Activated CD4-positive, alpha-beta T cell treated with anti-CD3 and anti-CD28 coated beads for 36 hours (primary cell): ENCODE data around the gene NOL4L. TPM values are rescaled to one million over a fixed set of nuclear protein-coding genes. Genes with fewer than 3 reads are reported as not detected.

ENCODE experiments used
- ATAC-seq: fragments of 200-7000 bp; cut with Tn5 transposase; one replicate; pipeline ENCODE4 v1.10.0; 2021; ENCODE audit warnings: mild to moderate bottlenecking, moderate library complexity
- CTCF ChIA-PET: fragments of 350-600 bp; sonication (Branson Sonifier 250); formaldehyde crosslinking; loops from one replicate; lab custom pipeline; 2021; ENCODE audit warnings: antibody characterized with exemption; lab: Charles Lee
- POLR2A ChIA-PET: fragments of 350-600 bp; sonication (Branson Sonifier 250); formaldehyde crosslinking; loops from one replicate; lab custom pipeline; 2021; ENCODE audit warnings: antibody characterized with exemption, inconsistent platforms; lab: Charles Lee
- DNase-seq: peaks from one replicate; pipeline ENCODE4 v3.0.0-alpha.2; 2020
- H3K27ac Mint-ChIP-seq: one replicate; pipeline ENCODE4 v1.8.0; 2021; ENCODE audit warnings: mixed read lengths
- H3K27me3 Mint-ChIP-seq: one replicate; pipeline ENCODE4 v1.8.0; 2021; ENCODE audit warnings: mixed read lengths
- H3K36me3 Mint-ChIP-seq: one replicate; pipeline ENCODE4 v1.8.0; 2021; ENCODE audit warnings: low read depth, mixed read lengths
- H3K4me1 Mint-ChIP-seq: one replicate; pipeline ENCODE4 v1.8.0; 2021; ENCODE audit warnings: mixed read lengths
- H3K4me3 Mint-ChIP-seq: one replicate; pipeline ENCODE4 v1.8.0; 2021; ENCODE audit warnings: mild to moderate bottlenecking, moderate library complexity, mixed read lengths
- H3K9me3 Mint-ChIP-seq: one replicate; pipeline ENCODE4 v1.8.0; 2021; ENCODE audit warnings: low read depth, mixed read lengths
- intact Hi-C, 2 experiments: fragments of 100-400 bp; cut with DNase I in 1 of 2; cut with micrococcal nuclease in 1 of 2; formaldehyde crosslinking; loops; one replicate each; pipeline versions ENCODE4 v1.14.2 to v1.15.1; 2022 to 2024; cut with DNase I, micrococcal nuclease
- total RNA-seq, 2 experiments: library from RNA; stranded (reverse); gene quantifications; one replicate each; pipeline ENCODE4 v1.2.3, GENCODE V29; 2021

NOL4L gene
- total RNA-seq, 2 experiments from 2014 or later = 17.3 to 22.0 TPM

DNA sequence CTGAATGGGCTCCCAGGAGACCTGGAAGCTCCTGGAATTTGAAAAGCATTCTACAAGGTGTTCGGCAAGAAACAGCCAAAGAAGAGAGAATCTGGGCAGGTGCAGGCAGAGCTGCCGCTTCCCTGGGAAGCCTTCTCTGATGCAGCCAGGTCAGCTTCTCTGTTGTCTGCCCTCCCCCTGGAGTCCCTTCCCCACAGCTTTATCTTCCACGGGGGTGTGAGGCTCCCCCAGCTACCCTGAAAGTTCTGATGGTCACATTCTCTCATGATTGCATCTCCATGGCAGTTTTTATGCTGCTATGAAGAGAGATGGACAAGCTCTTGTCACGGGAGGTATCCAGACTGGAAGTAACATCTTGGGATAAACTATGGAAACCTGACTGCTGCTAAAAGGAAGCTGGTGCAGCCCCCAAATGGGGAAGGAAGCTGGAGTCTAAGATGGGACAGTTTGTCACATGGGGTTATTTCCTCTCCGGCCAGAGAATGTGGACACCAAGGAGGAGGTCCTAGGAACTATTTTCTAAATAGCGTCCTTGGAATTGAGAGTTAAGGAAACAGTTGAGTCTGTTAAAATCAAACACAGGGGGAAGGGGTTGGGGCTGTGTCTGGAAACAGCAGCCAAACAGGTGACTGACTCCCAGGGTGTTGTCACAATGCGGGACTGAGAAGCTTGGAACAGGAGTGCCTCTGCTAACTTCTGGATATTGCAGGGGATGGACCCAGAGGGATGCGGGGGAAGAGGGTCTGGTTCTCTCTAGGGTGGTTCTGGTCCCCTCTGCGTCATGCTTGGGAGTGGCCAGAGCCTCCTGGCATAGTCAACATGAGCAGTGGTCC is 135.9 kb downstream of the NOL4L start:
- H3K27ac Mint-ChIP-seq = no peak overlapping the region
- POLR2A ChIA-PET = interaction anchor here (0.7 kb wide), 1 partner anchor 255 kb away, joined by 3 read pairs; no protein-coding TSS in a partner anchor
- DNase-seq (no peak), ATAC-seq (no peak)
- H3K36me3 Mint-ChIP-seq = peaks cover 11% of the 10 kb centered on the region
- H3K27me3 Mint-ChIP-seq = no peaks in the 10 kb centered on the region
- H3K4me1 Mint-ChIP-seq = peaks cover 13% of the 10 kb centered on the region
- no peak overlapping the region for H3K4me3 Mint-ChIP-seq
- CTCF ChIA-PET = interaction anchor here (0.9 to 1.3 kb wide), 7 partner anchors 9 to 418 kb away, joined by 3 to 4 read pairs (median 3); no protein-coding TSS in a partner anchor
- H3K9me3 Mint-ChIP-seq = no peaks in the 10 kb centered on the region
- intact Hi-C loops = no loop called here

DNA sequence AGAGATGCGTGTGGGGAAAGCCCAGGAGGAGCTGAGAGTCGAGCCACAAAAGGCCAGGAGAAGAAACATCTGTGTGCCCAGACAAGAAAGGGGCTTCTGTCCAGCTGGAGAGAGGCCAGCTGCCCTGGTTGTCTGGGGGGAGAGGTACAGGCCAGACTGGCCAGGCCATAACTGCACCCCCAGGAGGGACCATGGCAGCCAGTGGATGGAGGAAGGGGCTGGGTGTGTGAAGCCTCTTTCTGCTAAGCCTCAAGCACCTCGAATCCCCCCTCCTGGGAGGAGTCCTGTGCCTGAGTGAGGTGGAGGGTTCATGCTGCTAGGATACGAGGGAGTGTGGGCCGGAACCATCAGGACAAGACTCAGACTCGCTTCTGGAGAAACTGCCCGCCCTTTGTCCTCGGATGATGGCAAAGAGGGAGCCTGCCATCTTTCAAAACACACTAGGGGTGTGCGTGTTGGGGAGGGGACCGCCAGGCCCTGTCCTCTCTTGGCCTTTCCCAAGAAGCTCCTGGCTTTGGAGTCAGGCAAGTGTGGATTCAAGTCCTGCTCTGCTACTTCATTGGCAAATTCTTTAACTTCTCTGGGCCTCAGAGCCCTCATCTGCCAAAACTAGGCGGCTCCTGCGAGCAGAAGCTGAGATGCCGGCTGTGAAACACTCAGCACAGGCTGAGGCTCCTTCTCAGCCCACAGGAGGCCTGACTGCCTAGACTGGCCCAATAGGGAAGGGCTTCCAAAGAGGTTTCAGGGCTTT is 136.7 kb downstream of the NOL4L start:
- ChIA-PET CTCF (interaction anchor here (0.5 to 1.2 kb wide), 6 partner anchors 9 to 417 kb away, joined by 3 to 4 read pairs (median 3); no protein-coding TSS in a partner anchor), POLR2A (interaction anchor here (0.7 kb wide), 1 partner anchor 254 kb away, joined by 3 read pairs; no protein-coding TSS in a partner anchor)
- no peak for ATAC-seq
- H3K9me3 Mint-ChIP-seq = no peaks in the 10 kb centered on the region
- no peak for DNase-seq
- H3K4me3 Mint-ChIP-seq = no peak overlapping the region
- H3K4me1 Mint-ChIP-seq = peaks cover 16% of the 10 kb centered on the region
- intact Hi-C loops = no loop called here
- H3K27me3 Mint-ChIP-seq = no peaks in the 10 kb centered on the region
- peak overlapping the region; percentile 51 for H3K27ac Mint-ChIP-seq
- H3K36me3 Mint-ChIP-seq = peaks cover 14% of the 10 kb centered on the region

DNA sequence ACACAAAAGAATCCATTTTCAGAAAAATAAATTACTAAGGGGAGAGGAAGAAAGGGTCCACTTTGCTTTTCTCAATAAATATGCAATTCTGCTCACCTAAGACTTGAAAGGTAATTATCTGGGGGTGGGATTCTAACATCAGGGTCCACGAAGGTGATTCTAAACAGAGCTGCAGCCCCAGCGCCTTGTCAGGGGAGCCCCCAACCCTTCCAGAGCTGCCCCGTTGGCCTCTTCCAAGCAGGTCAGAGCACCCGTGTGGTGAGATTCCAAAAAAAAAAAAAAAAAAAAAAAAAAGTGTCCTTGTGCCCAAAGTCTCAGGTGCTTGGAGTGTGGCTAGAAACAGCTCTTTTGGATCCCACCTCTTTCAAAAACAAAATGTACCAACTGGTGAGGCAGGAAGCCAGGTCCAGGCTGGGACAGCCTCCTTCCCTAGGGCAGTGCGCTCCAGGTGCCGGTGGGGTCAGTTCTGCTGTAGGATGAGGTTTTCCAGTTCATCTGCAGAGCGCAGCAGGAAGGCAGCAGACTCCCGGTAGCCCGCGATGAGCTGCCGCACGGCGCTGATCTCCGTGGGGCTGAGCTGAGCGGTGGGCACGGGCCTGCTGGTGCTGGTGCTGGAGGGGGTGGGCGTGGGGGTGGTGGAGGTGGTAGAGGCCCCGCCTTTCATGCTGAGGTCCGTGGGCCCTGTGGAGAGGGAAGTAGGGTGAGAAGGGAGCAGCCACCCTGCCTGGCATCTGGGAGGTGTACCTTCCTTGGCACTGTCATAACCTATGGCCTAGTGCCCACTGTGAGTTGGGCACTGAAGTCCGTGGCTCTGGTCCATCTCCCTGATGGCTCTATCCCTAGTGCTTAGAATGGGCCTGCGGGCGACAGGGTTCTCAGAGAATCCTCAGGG is 137.8 kb downstream of the NOL4L start:
- peak overlapping the region; percentile 51 for H3K27ac Mint-ChIP-seq
- peaks cover 14% of the 10 kb centered on the region for H3K36me3 Mint-ChIP-seq
- no peaks in the 10 kb centered on the region for H3K9me3 Mint-ChIP-seq
- DNase-seq (no peak), ATAC-seq (no peak)
- ChIA-PET CTCF (no interaction called here), POLR2A (no interaction called here)
- H3K4me1 Mint-ChIP-seq = peaks cover 24% of the 10 kb centered on the region
- H3K4me3 Mint-ChIP-seq = no peak overlapping the region
- H3K27me3 Mint-ChIP-seq = no peaks in the 10 kb centered on the region
- intact Hi-C loops = no loop called here

- intact Hi-C loops = no loop called here
- H3K36me3 Mint-ChIP-seq = peaks cover 17% of the 10 kb centered on the region
- ChIA-PET CTCF (no interaction called here), POLR2A (no interaction called here)
- peak; percentile 10 for ATAC-seq
- no peak for DNase-seq
- H3K9me3 Mint-ChIP-seq = no peaks in the 10 kb centered on the region
- H3K27ac Mint-ChIP-seq = peak overlapping the region; percentile 15
- H3K4me1 Mint-ChIP-seq = peaks cover 25% of the 10 kb centered on the region
- H3K27me3 Mint-ChIP-seq = no peaks in the 10 kb centered on the region
- H3K4me3 Mint-ChIP-seq = no peak overlapping the region
Measured at GRCh38 chr20:32446301-32447100, 138.6 kb downstream of the NOL4L start.

DNA sequence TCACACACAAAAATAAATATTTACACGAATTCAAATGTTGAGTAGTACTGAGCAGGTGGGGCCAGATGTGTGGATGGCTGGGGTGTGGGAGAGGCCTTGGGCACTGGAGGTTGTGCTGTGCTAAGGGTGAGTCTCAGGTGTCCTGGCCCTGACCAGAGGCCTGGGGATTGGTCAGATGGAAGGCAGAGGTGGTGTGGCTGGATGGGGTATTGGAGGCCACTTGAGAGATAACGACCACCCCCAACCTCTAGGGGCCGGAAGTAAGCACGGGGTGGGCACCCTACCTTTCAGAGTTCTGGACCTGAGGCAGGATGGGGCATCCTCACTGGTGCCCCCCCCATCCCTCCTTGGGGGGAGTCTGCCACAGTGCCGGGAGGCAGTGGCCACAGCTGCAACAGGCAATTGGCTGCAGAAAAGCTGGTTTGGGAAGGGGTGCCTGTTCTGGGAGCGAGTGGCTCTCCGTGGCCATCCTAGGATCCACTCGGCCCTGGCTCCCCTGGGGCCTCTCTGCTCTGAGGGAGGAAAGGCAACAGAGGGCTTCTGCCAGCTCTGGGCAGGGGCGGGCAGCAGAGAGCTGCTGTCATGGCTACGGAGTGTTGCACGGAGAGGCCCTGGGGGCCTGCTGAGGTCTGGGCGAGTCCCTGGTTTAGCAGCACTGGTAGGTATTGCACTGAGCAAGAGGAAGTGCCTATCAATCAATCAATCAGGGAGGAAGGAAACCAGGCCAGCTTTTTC is 139.4 kb downstream of the NOL4L start:
- Mint-ChIP-seq H3K9me3 (no peaks in the 10 kb centered on the region), H3K4me3 (no peak overlapping the region), H3K27me3 (no peaks in the 10 kb centered on the region), H3K4me1 (peaks cover 25% of the 10 kb centered on the region), H3K36me3 (peaks cover 17% of the 10 kb centered on the region), H3K27ac (peak overlapping the region; percentile 89)
- ChIA-PET POLR2A (no interaction called here), CTCF (interaction anchor here (0.6 kb wide), 1 partner anchor 57 kb away, joined by 3 read pairs; no protein-coding TSS in a partner anchor)
- intact Hi-C loops = no loop called here
- DNase-seq = peak; percentile 45
- ATAC-seq = peak; percentile 68

DNA sequence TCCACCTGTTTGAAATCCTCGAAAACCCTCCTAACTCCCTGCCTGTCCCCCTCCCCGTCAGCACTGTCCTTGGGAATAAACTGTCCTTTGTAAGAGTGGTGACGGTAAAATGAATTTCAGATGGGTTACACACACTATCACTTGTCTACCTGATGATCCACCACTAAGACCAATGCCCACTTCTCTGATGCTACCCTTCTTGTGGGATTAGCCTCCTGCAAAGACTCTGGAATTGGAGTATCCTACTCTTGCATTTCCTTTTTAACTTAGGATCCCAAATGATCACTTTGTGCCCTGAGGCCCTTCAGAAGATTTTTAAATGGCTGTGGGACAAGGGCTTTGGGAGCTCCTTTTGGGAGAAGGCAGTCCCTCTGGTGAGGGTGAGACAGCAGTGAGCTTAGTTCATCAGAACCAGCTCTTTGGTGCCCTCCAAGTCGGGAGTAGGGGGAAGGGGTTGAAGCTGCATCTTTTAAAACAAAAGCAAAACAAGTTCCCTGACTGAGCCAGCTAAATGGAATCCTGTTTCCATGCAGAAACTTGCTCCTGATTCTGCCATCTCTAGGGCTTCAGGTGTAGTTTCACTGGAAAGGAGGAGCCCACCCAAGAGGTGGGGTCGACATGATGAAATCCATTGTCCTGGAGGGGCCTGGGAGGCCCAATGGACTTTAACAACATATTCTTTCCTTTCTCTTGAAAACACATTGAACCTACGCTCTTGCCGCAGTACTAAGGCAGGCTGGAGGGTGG is 140.5 kb downstream of the NOL4L start:
- peaks cover 17% of the 10 kb centered on the region for H3K36me3 Mint-ChIP-seq
- POLR2A ChIA-PET = no interaction called here
- DNase-seq (peak; percentile 3), ATAC-seq (no peak)
- CTCF ChIA-PET = interaction anchor here (0.6 to 1.9 kb wide), 3 partner anchors 22 to 58 kb away, joined by 3 to 6 read pairs (median 5); no protein-coding TSS in a partner anchor
- intact Hi-C loops = no loop called here
- peaks cover 25% of the 10 kb centered on the region for H3K4me1 Mint-ChIP-seq
- no peak overlapping the region for H3K4me3 Mint-ChIP-seq
- peak overlapping the region; percentile 89 for H3K27ac Mint-ChIP-seq
- no peaks in the 10 kb centered on the region for H3K9me3 Mint-ChIP-seq
- H3K27me3 Mint-ChIP-seq = no peaks in the 10 kb centered on the region

DNA sequence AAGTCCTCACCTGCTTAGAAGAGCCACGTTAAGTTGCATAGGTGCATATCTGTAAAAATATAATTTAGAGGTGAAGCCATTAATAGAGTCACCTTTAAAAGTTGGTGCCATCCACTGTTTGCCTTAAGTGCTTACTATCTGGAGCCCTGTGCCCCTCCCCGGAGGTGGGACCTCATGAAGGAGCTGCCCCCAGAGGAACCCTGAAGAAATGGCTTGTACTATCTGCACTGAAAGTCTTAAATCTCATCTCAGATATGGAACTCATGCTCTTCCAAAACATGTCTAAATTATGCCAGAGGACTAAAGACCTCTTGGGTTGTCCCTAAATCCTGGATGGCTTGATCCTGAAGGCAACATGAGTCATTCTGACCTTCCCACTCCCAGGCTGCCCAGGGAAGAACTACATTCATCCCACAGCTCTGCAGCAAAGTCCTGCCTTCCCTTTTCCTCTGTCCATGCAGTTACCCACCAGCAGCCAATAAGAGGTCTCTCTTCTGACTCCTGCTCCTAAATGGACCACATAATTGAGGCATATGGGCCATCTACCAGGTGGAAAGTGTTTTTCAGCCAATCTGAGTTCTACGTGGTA is 141.7 kb downstream of the NOL4L start:
- H3K36me3 Mint-ChIP-seq = peaks cover 26% of the 10 kb centered on the region
- H3K27me3 Mint-ChIP-seq = no peaks in the 10 kb centered on the region
- no peaks in the 10 kb centered on the region for H3K9me3 Mint-ChIP-seq
- intact Hi-C loops = no loop called here
- no peak overlapping the region for H3K4me3 Mint-ChIP-seq
- peak overlapping the region; percentile 71 for H3K27ac Mint-ChIP-seq
- DNase-seq = peak; percentile 36
- CTCF ChIA-PET = interaction anchor here (0.5 to 1.9 kb wide), 4 partner anchors 12 to 20 kb away, joined by 3 to 5 read pairs (median 3); no protein-coding TSS in a partner anchor
- ATAC-seq = no peak
- POLR2A ChIA-PET = interaction anchor here (0.7 kb wide), 1 partner anchor 86 kb away, joined by 3 read pairs; no protein-coding TSS in a partner anchor
- H3K4me1 Mint-ChIP-seq = peaks cover 34% of the 10 kb centered on the region

DNA sequence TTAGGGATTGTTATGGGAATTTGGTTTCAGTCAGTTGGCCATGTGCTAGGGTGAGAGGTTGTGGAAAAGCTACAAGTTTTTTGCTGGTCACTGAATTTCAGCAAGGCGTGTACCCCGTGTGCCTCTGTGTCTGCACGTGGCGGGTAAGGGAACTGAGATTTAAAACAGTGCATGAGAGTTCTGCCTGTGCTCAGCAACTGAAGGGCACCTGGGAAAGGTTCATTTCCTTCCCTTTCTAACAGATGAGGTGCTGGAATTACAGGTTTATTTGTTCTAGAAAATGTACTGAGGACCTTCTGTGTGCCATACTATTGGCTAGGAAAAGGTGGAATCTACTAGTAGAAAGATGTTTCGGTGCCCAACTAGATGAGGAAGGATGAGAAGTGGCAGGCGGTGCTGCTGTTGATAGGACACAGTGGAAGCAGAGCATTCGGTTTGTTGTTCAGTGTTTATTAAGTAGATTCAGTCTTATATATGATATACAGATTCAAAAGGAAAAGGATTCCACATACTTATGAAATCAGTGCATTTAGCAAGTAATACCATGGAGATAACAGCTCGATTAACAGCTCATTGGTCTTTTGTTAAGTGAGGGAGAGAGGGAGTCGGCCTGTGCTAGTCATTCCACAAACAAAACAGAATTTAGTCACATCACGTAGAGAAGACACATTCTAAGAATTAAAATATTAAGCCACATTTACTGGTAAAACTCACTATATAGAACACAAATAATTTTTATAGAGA is 142.3 kb downstream of the NOL4L start:
- ATAC-seq = no peak
- peak; percentile 2 for DNase-seq
- Mint-ChIP-seq H3K36me3 (peaks cover 29% of the 10 kb centered on the region), H3K4me3 (no peak overlapping the region), H3K27me3 (no peaks in the 10 kb centered on the region), H3K9me3 (no peaks in the 10 kb centered on the region), H3K4me1 (peaks cover 36% of the 10 kb centered on the region), H3K27ac (peak overlapping the region; percentile 58)
- POLR2A ChIA-PET = interaction anchor here (0.7 kb wide), 1 partner anchor 85 kb away, joined by 3 read pairs; no protein-coding TSS in a partner anchor
- intact Hi-C loops = no loop called here
- CTCF ChIA-PET = interaction anchor here (0.5 to 1.1 kb wide), 3 partner anchors 14 to 85 kb away, joined by 3 to 5 read pairs (median 3); no protein-coding TSS in a partner anchor
